HG03025 (cell line): ENCODE data around the gene C6orf136.
"Not testable (repeated sequence)": the region's sequence is repeated elsewhere in the genome, so short reads cannot be mapped to it uniquely, and the experiment has no call there.

Source experiments
- ATAC-seq: cut with Tn5 transposase; IDR thresholded peaks from one replicate; pipeline ENCODE4 v1.9.1; 2021; ENCODE audit warnings: mild to moderate bottlenecking, moderate library complexity; ENCODE audit not compliant: unreplicated experiment, low FRiP score

Gene C6orf136

GRCh38 chr6:30655743-30656094, 8.8 kb downstream of the C6orf136 start:
- no peak for ATAC-seq

- no peak for ATAC-seq
These were observed 9.6 kb downstream of the C6orf136 start for GRCh38 chr6:30656513-30656912.

- no peak for ATAC-seq
These were observed 10.5 kb downstream of the C6orf136 start for GRCh38 chr6:30657454-30657853.

- ATAC-seq = not testable (repeated sequence)
These were observed 11.0 kb downstream of the C6orf136 start for GRCh38 chr6:30657922-30658321.

GRCh38 chr6:30664994-30665767, 18.2 kb downstream of the C6orf136 start:
- ATAC-seq = no peak

- ATAC-seq = not testable (repeated sequence)
These were observed 19.4 kb downstream of the C6orf136 start for GRCh38 chr6:30666300-30666699.

GRCh38 chr6:30670760-30671527, 24.0 kb downstream of the C6orf136 start:
- no peak for ATAC-seq

- ATAC-seq = peak; percentile 67
These were observed 25.7 kb downstream of the C6orf136 start, which contains the start of gene DHX16 for GRCh38 chr6:30672445-30673253. DHX16 (minus strand) TSS chr6:30673006; CDS start chr6:30672841, 165 bp downstream.

GRCh38 chr6:30676660-30677285, 29.8 kb downstream of the C6orf136 start:
- no peak for ATAC-seq

GRCh38 chr6:30678964-30679726, 32.2 kb downstream of the C6orf136 start:
- ATAC-seq = no peak

- ATAC-seq = no peak
These were observed 33.0 kb downstream of the C6orf136 start for GRCh38 chr6:30679765-30680535.

GRCh38 chr6:30681766-30682142, 34.8 kb downstream of the C6orf136 start:
- ATAC-seq = no peak

- ATAC-seq = no peak
These were observed 35.5 kb downstream of the C6orf136 start for GRCh38 chr6:30682143-30683117.

GRCh38 chr6:30683183-30683979, 36.4 kb downstream of the C6orf136 start:
- ATAC-seq = no peak

GRCh38 chr6:30683980-30684338, 37.0 kb downstream of the C6orf136 start:
- ATAC-seq = no peak

GRCh38 chr6:30684386-30685156, 37.6 kb downstream of the C6orf136 start:
- ATAC-seq = no peak
